Peyer's patch (tissue), 4 donors: ENCODE measurements around the gene MTIF3.

ENCODE experiments used
- CTCF ChIP-seq, 6 experiments: fragments of 450-650 bp in 4 of 6; fragments of 200-600 bp in 2 of 6; sonication (generic) in 1 of 6; IDR thresholded peaks; one replicate each; pipeline ENCODE4 v1.5.1; 2017 to 2019; ENCODE audit warnings: antibody characterized with exemption in 6 of 6, mild to moderate bottlenecking in 3 of 6, moderate library complexity in 1 of 6
- POLR2A ChIP-seq, 2 donors: fragments of 450-650 bp; IDR thresholded peaks; one replicate each; pipeline ENCODE4 v1.5.1; 2017; ENCODE audit warnings: antibody characterized with exemption in 2 of 2, mild to moderate bottlenecking in 2 of 2, moderate library complexity in 2 of 2

- TF ChIP-seq CTCF (IDR thresholded peaks at IDR 0.05) (no peak), POLR2A (IDR thresholded peaks at IDR 0.05) (no peak)
Observed at GRCh38 chr13:27391471-27391870, 58.9 kb downstream of the MTIF3 start.
